ENCODE data around the gene GPR161.

GRCh38 chr1:168164771-168165170, 28.0 kb upstream of the GPR161 start:
- TF ChIP-seq CTCF (IDR thresholded peaks at IDR 0.05; ENCODE audit: low read depth, low read length) (no peak), EZH2phosphoT487 (IDR thresholded peaks at IDR 0.05; ENCODE audit: low read depth) (no peak)

All from OCI-LY3 (cell line).